ENCODE results near the gene NR3C1. TPM values are rescaled to one million over a fixed set of nuclear protein-coding genes. Genes with fewer than 3 reads are reported as not detected.

NR3C1 gene
- total and polyA plus RNA-seq, 2 donors, result 47.7 to 62.3 TPM

DNA sequence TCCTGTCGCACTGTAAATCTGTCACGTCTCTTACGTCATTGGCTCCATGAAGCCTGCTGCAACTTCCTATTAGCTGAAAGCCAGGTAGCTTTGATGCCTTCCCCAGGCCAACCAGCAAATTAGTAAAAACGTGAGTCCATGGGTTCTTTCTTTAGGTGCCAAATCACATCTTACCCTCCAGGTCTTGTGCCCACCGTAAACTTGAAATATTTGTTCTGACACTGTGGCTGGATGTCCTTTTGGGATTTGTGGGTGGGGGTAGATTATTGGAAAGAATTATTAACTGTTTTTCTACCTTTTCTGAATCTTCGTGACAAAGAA, 172.8 kb downstream of the NR3C1 start:
- no peak for DNase-seq (ENCODE audit: low read depth in 6 of 9, low spot score in 9 of 9)
- Histone ChIP-seq H3K4me1 (ENCODE audit: control insufficient read depth in 2 of 2, insufficient read depth in 2 of 2, low read length in 2 of 2) (peaks cover 52 to 59% of the 10 kb centered on the region in 2 donors), H3K27ac (ENCODE audit: low read depth in 1 of 2, low read length in 1 of 2) (peak overlapping the region; percentile 96 to 98), H3K36me3 (ENCODE audit: control insufficient read depth in 2 of 2, insufficient read depth in 2 of 2, low read length in 1 of 2) (no peaks in the 10 kb centered on the region), H3K9me3 (ENCODE audit: control insufficient read depth in 2 of 2, insufficient read depth in 1 of 2, low read length in 1 of 2) (no peaks in the 10 kb centered on the region), H3K4me3 (ENCODE audit: low read length in 2 of 2) (no peak overlapping the region), H3K27me3 (ENCODE audit: control insufficient read depth in 2 of 2, insufficient read depth in 1 of 2, low read length in 1 of 2) (no peaks in the 10 kb centered on the region)
- WGBS, result 93% methylated on average over 6 of the region's 6 CpGs

DNA sequence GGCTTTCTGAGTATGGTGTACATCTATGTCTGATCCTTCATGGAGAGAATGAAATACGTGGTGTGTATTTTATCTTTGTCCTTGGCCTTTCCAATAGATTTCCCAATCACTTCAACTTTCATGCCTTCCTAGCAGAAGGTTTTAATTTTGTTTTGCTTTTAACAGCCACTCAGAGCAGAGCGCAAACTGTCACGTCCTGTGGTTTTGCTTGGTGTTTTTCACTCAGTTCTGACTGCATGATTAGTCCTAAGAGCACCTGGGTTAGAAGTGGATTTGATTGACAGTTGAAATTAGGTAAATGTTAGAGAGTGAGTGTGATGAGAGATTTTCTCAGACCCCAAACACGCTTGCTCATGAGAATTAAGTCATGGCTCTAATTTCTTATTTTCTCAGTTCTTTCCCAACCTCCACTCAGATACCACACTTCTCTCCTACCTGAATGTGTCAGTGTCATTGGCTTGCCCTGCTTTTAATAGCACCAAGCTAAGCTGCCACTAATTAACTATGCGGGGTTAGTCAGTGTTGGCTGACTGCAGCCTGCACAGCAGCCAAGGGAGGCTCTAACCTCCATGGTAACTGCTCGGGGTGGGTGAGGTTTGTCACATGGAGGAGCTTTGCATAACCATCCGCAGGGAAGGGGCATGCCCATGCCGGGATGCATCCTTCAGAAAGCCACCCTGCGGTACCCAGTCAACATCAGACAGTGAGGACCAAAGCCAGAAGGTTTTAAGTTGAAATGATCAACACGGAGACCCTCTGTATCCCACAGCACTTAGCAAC, 173.4 kb downstream of the NR3C1 start:
- Histone ChIP-seq H3K4me3 (ENCODE audit: low read length in 2 of 2) (peak overlapping the region; percentile 12 to 29), H3K27ac (ENCODE audit: low read depth in 1 of 2, low read length in 1 of 2) (peak overlapping the region; percentile 96 to 98), H3K36me3 (ENCODE audit: control insufficient read depth in 2 of 2, insufficient read depth in 2 of 2, low read length in 1 of 2) (no peaks in the 10 kb centered on the region), H3K27me3 (ENCODE audit: control insufficient read depth in 2 of 2, insufficient read depth in 1 of 2, low read length in 1 of 2) (no peaks in the 10 kb centered on the region), H3K4me1 (ENCODE audit: control insufficient read depth in 2 of 2, insufficient read depth in 2 of 2, low read length in 2 of 2) (peaks cover 52 to 63% of the 10 kb centered on the region in 2 donors), H3K9me3 (ENCODE audit: control insufficient read depth in 2 of 2, insufficient read depth in 1 of 2, low read length in 1 of 2) (no peaks in the 10 kb centered on the region)
- peak; percentile 63 to 94 (median 81) for DNase-seq (ENCODE audit: low read depth in 6 of 9, low spot score in 9 of 9)
- 38% methylated on average over 10 of the region's 10 CpGs for WGBS

DNA sequence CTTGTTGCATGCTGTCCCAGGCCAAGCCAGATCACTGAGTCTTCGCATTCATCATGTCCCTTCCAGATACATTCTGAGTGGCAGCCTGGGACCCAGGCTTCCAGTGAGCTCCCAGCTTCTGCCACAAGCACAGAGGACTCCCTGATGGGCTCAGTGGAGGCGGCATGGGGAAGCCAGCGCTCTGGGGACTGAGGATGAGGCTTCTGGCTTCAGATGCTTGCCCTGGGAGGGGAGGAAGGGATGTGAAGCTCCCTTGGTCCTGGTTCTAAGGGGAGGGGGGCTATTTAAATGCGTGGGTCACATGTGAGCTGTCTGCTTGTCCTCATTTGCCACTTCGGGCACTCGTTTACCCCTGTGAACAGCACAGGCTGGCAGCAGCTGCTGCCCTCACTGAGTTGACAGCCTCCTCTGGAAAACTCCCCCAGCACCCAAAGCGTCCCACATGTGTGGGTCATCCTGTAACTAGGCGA, 174.0 kb downstream of the NR3C1 start:
- Histone ChIP-seq H3K4me3 (ENCODE audit: low read length in 2 of 2) (peak overlapping the region; percentile 11 to 29), H3K36me3 (ENCODE audit: control insufficient read depth in 2 of 2, insufficient read depth in 2 of 2, low read length in 1 of 2) (no peaks in the 10 kb centered on the region), H3K4me1 (ENCODE audit: control insufficient read depth in 2 of 2, insufficient read depth in 2 of 2, low read length in 2 of 2) (peaks cover 52 to 67% of the 10 kb centered on the region in 2 donors), H3K27ac (ENCODE audit: low read depth in 1 of 2, low read length in 1 of 2) (peak overlapping the region; percentile 96 to 98), H3K9me3 (ENCODE audit: control insufficient read depth in 2 of 2, insufficient read depth in 1 of 2, low read length in 1 of 2) (no peaks in the 10 kb centered on the region), H3K27me3 (ENCODE audit: control insufficient read depth in 2 of 2, insufficient read depth in 1 of 2, low read length in 1 of 2) (no peaks in the 10 kb centered on the region)
- 39% methylated on average over 8 of the region's 8 CpGs for WGBS
- peak in 6 of 9 donors; percentile 45 to 75 (median 56) for DNase-seq (ENCODE audit: low read depth in 6 of 9, low spot score in 9 of 9)

DNA sequence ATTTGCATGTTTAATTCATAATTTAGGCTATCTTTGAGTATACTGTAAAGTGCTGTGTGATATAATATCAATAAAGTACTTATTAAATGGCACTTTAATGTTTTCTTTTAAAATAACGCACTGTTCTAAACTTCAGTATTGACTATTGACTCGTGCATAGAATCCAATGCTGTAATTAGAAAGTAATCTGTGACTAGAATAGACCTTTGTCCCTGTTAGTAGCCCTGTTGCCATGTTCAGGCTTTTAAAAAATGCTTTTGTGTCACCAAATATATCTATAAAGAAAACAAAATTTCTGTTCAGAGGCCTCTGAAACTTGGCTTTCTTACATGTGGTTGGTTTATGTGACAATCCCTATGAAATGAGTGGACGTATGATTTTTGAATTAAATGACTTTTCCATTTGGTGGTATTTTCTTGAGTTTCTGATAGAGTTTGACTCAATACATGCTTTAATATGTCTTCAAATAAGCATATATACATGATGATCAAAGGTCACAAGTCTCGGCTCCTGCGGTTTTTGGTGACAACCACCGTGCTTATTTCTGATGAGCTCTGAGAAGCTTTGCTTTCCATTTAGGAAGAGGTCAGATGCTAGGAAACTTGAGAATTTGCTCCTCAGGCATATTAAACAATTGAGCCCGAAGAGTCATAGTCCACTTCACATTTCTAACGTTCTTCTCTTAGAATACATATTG, 174.7 kb downstream of the NR3C1 start:
- WGBS, result 88% methylated on average over 8 of the region's 8 CpGs
- no peak for DNase-seq (ENCODE audit: low read depth in 6 of 9, low spot score in 9 of 9)
- H3K27me3 ChIP-seq (ENCODE audit: control insufficient read depth in 2 of 2, insufficient read depth in 1 of 2, low read length in 1 of 2), result no peaks in the 10 kb centered on the region
- H3K36me3 ChIP-seq (ENCODE audit: control insufficient read depth in 2 of 2, insufficient read depth in 2 of 2, low read length in 1 of 2), result peaks cover 0 to 1% of the 10 kb centered on the region in 2 donors
- peak overlapping the region in 1 of 2 donors; percentile 98 for H3K27ac ChIP-seq (ENCODE audit: low read depth in 1 of 2, low read length in 1 of 2)
- no peak overlapping the region for H3K4me3 ChIP-seq (ENCODE audit: low read length in 2 of 2)
- H3K4me1 ChIP-seq (ENCODE audit: control insufficient read depth in 2 of 2, insufficient read depth in 2 of 2, low read length in 2 of 2), result peaks cover 54 to 73% of the 10 kb centered on the region in 2 donors
- no peaks in the 10 kb centered on the region for H3K9me3 ChIP-seq (ENCODE audit: control insufficient read depth in 2 of 2, insufficient read depth in 1 of 2, low read length in 1 of 2)
